Ammon's horn (tissue), 1 donor: Measurements from ENCODE around the gene FNDC8.
A peak's percentile ranks its signal among the peaks of the same experiment; 100 is the strongest.
"Not testable (repeated sequence)": the region's sequence is repeated elsewhere in the genome, so short reads cannot be mapped to it uniquely, and the experiment has no call there.

Source experiments
- DNase-seq: peaks from one replicate; pipeline ENCODE4 v3.0.0-alpha.2; 2016; ENCODE audit warnings: low spot score

Gene FNDC8

GRCh38 chr17:35095741-35096140, 25.7 kb upstream of the FNDC8 start:
- DNase-seq: no peak

GRCh38 chr17:35097776-35098175, 23.6 kb upstream of the FNDC8 start:
- DNase-seq: no peak

- DNase-seq: no peak
Measured at GRCh38 chr17:35099908-35100307, 21.5 kb upstream of the FNDC8 start.

GRCh38 chr17:35101036-35101435, 20.4 kb upstream of the FNDC8 start:
- no peak for DNase-seq

GRCh38 chr17:35101725-35102124, 19.7 kb upstream of the FNDC8 start:
- no peak for DNase-seq

GRCh38 chr17:35103271-35103670, 18.1 kb upstream of the FNDC8 start:
- no peak for DNase-seq

GRCh38 chr17:35104844-35105450, 16.5 kb upstream of the FNDC8 start:
- DNase-seq: no peak

GRCh38 chr17:35110791-35111190, 10.6 kb upstream of the FNDC8 start:
- DNase-seq: not testable (repeated sequence)

- no peak for DNase-seq
Measured at GRCh38 chr17:35116845-35117244, 4.6 kb upstream of the FNDC8 start.

GRCh38 chr17:35117984-35118383, 3.4 kb upstream of the FNDC8 start:
- peak; percentile 26 for DNase-seq

- peak; percentile 74 for DNase-seq
Measured at GRCh38 chr17:35119370-35120165, 1.8 kb upstream of the FNDC8 start, which contains the start of gene RAD51D. RAD51D (minus strand) TSS chr17:35119860; CDS start chr17:35119613, 247 bp downstream.

GRCh38 chr17:35127751-35128514, 6.5 kb downstream of the FNDC8 start:
- no peak for DNase-seq

- DNase-seq: no peak
Measured at GRCh38 chr17:35129154-35129972, 7.9 kb downstream of the FNDC8 start.

GRCh38 chr17:35129973-35130351, 8.5 kb downstream of the FNDC8 start:
- no peak for DNase-seq

GRCh38 chr17:35130392-35130791, 9.0 kb downstream of the FNDC8 start:
- no peak for DNase-seq

- no peak for DNase-seq
Measured at GRCh38 chr17:35132099-35132498, 10.7 kb downstream of the FNDC8 start.

GRCh38 chr17:35132816-35133550, 11.6 kb downstream of the FNDC8 start:
- no peak for DNase-seq

- no peak for DNase-seq
Measured at GRCh38 chr17:35135322-35135721, 13.9 kb downstream of the FNDC8 start.

GRCh38 chr17:35138218-35138617, 16.8 kb downstream of the FNDC8 start:
- DNase-seq: no peak

- peak; percentile 86 for DNase-seq
Measured at GRCh38 chr17:35141681-35142466, 20.5 kb downstream of the FNDC8 start, which contains the start of gene NLE1. NLE1 (minus strand) TSS chr17:35142303; CDS start chr17:35142275, 28 bp downstream.
